AG09309 (cell line): ENCODE results near the gene MAP1B.

Experiments
- DNase-seq: peaks from one replicate; pipeline ENCODE4 v3.0.0-alpha.2; 2010; ENCODE audit warnings: low read depth
- H3K4me3 ChIP-seq: 2 replicates; pipeline ENCODE4 v1.5.1; 2011; ENCODE audit warnings: mild to moderate bottlenecking, low read depth, low read length, moderate library complexity; ENCODE audit not compliant: control insufficient read depth
- TF ChIP-seq, protein P1 (sequence below): IDR thresholded peaks from 2 replicates; pipeline ENCODE4 v1.5.1; 2011; ENCODE audit warnings: mild to moderate bottlenecking, low read depth, low read length, inconsistent platforms; ENCODE audit not compliant: insufficient read depth, control insufficient read depth; ENCODE audit errors: missing control alignments

The MAP1B gene

DNA sequence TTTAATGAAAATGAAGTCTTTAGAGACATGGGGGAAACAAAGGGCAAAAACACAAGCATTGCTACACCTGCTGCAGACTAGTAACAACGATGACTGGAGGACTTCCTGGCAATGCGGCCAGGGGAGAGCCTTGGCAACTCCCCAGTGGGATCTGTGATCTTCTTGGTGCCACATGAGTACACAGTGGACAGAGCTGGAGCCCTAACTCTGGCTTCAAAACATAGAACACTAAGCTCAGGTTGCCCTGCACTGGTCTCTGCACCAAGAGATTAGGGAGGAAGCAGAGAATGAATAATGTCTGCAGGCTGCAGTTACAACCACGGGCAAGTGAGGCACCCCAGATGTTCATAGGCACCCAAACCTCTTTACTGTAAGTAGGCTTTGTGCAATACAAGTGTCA lies 121.7 kb downstream of the MAP1B start:
- no peak for DNase-seq
- H3K4me3 ChIP-seq = no peak overlapping the region
- TF ChIP-seq, protein P1, sequence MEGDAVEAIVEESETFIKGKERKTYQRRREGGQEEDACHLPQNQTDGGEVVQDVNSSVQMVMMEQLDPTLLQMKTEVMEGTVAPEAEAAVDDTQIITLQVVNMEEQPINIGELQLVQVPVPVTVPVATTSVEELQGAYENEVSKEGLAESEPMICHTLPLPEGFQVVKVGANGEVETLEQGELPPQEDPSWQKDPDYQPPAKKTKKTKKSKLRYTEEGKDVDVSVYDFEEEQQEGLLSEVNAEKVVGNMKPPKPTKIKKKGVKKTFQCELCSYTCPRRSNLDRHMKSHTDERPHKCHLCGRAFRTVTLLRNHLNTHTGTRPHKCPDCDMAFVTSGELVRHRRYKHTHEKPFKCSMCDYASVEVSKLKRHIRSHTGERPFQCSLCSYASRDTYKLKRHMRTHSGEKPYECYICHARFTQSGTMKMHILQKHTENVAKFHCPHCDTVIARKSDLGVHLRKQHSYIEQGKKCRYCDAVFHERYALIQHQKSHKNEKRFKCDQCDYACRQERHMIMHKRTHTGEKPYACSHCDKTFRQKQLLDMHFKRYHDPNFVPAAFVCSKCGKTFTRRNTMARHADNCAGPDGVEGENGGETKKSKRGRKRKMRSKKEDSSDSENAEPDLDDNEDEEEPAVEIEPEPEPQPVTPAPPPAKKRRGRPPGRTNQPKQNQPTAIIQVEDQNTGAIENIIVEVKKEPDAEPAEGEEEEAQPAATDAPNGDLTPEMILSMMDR = no peak

DNA sequence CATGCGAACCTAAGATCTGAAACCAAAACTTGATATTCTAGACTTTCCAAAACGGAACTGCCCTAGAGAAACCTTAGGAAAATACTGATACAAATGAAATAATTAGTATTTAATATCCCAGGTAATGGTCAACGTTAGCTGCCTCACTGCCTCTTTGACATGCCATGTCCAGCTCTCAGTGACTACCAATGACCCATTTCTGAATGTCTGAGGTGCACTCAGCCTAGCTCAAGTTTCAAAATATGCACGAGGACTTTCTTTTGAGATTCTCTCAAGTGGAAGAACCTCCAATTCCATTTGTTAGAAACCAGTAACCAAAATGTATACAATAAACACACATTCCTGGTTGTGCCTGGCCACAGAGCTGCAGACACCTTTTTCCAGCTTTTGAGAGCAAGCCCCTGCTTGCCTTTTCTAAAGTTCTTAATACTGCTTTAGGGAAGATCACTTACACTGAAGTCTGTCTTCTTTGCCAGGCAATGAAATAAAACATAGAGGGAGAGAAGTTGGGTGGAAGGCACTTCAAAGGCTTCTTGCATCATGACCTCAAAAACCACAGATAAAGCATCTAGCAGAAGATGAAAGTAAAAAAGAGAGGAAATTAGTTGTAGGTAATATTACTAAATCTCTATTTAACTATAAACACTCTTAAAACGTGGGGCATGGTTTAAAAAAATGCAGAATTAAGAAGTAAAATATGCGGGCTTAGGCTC lies 124.9 kb downstream of the MAP1B start:
- TF ChIP-seq, protein P1 = no peak
- no peak overlapping the region for H3K4me3 ChIP-seq
- no peak for DNase-seq

DNA sequence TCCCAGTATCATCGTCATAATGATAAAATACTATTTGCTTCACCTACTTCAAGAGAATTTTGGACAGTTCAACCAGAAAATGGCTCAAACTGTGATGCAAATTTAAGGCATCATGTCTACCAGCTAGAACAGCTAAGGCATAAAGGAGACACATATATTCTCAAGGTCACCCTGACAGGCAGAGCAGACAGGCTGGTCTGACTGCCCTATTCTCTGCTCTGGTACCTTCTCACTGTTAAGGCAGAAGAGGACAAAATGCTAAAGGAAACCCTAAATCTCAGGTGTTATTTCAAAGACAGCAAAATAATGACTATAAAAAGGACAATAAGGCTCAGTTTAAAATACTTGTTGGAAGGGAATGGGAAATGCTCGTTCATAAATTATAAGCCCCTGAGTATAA lies 125.6 kb downstream of the MAP1B start:
- H3K4me3 ChIP-seq = no peak overlapping the region
- no peak for DNase-seq
- TF ChIP-seq, protein P1 = no peak

DNA sequence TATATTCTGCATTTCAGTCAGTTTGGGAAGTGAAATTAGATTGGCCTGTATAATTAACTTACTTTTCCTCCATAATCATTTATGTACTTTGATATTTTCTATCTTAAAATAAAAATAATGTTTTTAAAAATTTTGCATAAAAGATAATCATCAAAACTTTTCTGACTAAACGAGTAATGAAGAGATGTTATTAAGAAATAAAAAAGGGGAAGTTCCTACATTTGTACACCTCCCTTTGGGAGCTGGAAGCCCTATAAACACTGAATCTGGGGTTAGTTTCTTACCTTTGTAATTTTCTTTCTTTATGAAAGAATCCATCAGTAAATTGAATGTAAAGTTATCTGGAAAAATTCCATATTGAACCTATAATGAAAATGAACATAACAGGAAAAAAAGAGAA lies 126.6 kb downstream of the MAP1B start:
- TF ChIP-seq, protein P1 = no peak
- H3K4me3 ChIP-seq = no peak overlapping the region
- DNase-seq = no peak

DNA sequence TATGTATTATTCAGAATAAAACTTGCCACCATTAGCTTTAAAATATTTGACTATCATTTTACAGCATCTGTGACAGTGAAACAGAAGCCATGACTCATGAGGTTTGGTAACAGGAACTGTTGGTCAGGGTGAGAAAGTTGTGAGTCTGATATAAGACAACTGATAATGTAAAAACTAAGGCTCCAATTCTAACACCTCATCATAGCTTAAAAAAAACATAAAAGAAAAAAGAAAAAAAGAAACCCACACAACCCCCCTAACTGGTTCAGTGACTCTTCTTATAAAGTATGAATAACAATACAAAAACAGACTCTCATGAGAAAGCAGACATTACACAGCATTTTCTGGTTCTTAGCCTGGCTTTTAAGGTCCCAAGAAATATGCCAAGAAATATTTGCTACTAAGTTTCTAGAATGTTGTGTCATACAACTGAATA lies 127.0 kb downstream of the MAP1B start:
- TF ChIP-seq, protein P1 = no peak
- no peak for DNase-seq
- H3K4me3 ChIP-seq = no peak overlapping the region

DNA sequence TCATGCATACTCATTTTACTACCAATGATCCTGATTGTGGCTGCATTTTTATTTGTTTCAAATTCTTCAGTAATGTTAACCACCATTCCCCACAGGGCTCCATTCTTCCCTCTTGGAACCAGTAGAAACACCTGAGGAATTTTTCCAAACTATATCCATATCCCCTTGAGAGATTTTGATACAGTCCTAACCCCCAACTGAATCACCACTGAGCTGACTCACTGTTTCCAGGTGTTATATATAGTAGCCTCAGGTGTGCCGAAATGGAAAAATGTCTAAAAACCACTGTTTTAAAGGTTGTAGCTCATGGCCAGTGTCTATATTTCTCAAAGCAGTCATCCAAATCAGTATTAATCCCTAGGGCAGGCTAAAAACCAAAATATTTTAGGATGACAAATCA lies 127.6 kb downstream of the MAP1B start:
- H3K4me3 ChIP-seq = no peak overlapping the region
- TF ChIP-seq, protein P1 = no peak
- no peak for DNase-seq

DNA sequence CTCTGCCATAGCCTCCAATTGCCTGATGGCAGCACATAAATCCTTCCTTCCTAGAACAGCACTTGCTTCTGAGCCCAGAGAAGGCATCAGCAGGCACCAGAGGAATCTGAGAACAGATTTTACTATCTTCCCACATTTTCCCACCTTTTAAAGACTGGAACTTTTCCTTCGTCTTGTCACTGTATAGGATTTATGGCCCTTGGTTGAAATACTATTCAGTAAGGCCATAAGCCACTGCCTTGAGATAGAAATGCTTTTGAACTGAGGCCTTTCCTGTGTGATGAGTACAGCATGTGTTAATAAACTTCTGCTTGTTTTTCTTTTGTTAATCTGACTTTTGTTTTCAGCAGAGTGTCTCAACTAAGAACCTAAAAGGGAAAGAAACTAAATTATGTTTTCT lies 128.4 kb downstream of the MAP1B start:
- TF ChIP-seq, protein P1 = no peak
- DNase-seq = no peak
- H3K4me3 ChIP-seq = no peak overlapping the region
